Measurements from ENCODE around the gene GRM5. TPM values are rescaled to one million over a fixed set of nuclear protein-coding genes. Genes with fewer than 3 reads are reported as not detected.

The GRM5 gene
- total RNA-seq, 1 donor from 2014 or later, result not detected

- TF ChIP-seq EZH2 (IDR thresholded peaks at IDR 0.05), result no peak
- no peak for TF ChIP-seq CTCF (IDR thresholded peaks at IDR 0.05)
- no peak for TF ChIP-seq EZH2phosphoT487 (IDR thresholded peaks at IDR 0.05)
Measured at GRCh38 chr11:88511006-88511405, 554.8 kb downstream of the GRM5 start.

GRCh38 chr11:88508759-88509581 lies 556.8 kb downstream of the GRM5 start:
- Histone ChIP-seq H3K4me2 (peak overlapping the region; percentile 67), H4K20me1 (ENCODE audit: low read depth) (no peaks in the 10 kb centered on the region), H3K79me2 (ENCODE audit: low read depth) (no peaks in the 10 kb centered on the region), H3K27ac (no peak overlapping the region), H3K27me3 (peaks cover 43% of the 10 kb centered on the region), H2AFZ (replicated peaks) (peak overlapping the region; percentile 94), H3K9ac (no peak overlapping the region), H3F3A (ENCODE audit: low read depth) (no peaks in the 10 kb centered on the region), H3K9me3 (ENCODE audit: low read depth) (no peaks in the 10 kb centered on the region), H3K4me1 (no peaks in the 10 kb centered on the region), H3K4me3 (peak overlapping the region; percentile 38), H3K36me3 (no peaks in the 10 kb centered on the region)
- Mint-ChIP-seq H3K27me3 (ENCODE audit: insufficient read depth, low read depth) (peaks cover 15% of the 10 kb centered on the region), H3K27ac (no peak overlapping the region), H3K36me3 (peaks cover 3% of the 10 kb centered on the region), H3K4me1 (peaks cover 5% of the 10 kb centered on the region), H3K9me3 (peaks cover 11% of the 10 kb centered on the region), H3K4me3 (peak overlapping the region; percentile 81)
- TF ChIP-seq EZH2 (IDR thresholded peaks at IDR 0.05) (peak; percentile 70), EZH2phosphoT487 (IDR thresholded peaks at IDR 0.05) (no peak)
- DNase-seq (ENCODE audit: low spot score), result peak; percentile 57

More at GRCh38 chr11:88511006-88511405, 554.8 kb downstream of the GRM5 start:
- no peaks in the 10 kb centered on the region for H4K20me1 ChIP-seq (ENCODE audit: low read depth)
- H3K4me3 ChIP-seq, result no peak overlapping the region
- H3K4me1 Mint-ChIP-seq, result peaks cover 10% of the 10 kb centered on the region
- H3K36me3 Mint-ChIP-seq, result peaks cover 3% of the 10 kb centered on the region
- no peak overlapping the region for H3K4me2 ChIP-seq
- no peaks in the 10 kb centered on the region for H3K36me3 ChIP-seq
- peaks cover 15% of the 10 kb centered on the region for H3K27me3 Mint-ChIP-seq (ENCODE audit: insufficient read depth, low read depth)
- no peaks in the 10 kb centered on the region for H3K9me3 ChIP-seq (ENCODE audit: low read depth)
- H2AFZ ChIP-seq (replicated peaks), result no peak overlapping the region
- H3F3A ChIP-seq (ENCODE audit: low read depth), result no peaks in the 10 kb centered on the region
- H3K4me3 Mint-ChIP-seq, result no peak overlapping the region
- peaks cover 11% of the 10 kb centered on the region for H3K9me3 Mint-ChIP-seq
- no peak overlapping the region for H3K9ac ChIP-seq
- no peak overlapping the region for H3K27ac ChIP-seq
- DNase-seq (ENCODE audit: low spot score), result peak; percentile 13
- H3K4me1 ChIP-seq, result no peaks in the 10 kb centered on the region
- peaks cover 43% of the 10 kb centered on the region for H3K27me3 ChIP-seq
- no peak overlapping the region for H3K27ac Mint-ChIP-seq
- H3K79me2 ChIP-seq (ENCODE audit: low read depth), result no peaks in the 10 kb centered on the region

- Histone ChIP-seq H3K4me3 (peak overlapping the region; percentile 38), H3K9me3 (ENCODE audit: low read depth) (no peaks in the 10 kb centered on the region), H2AFZ (replicated peaks) (peak overlapping the region; percentile 94), H3K4me1 (no peaks in the 10 kb centered on the region), H3K9ac (no peak overlapping the region), H3K79me2 (ENCODE audit: low read depth) (no peaks in the 10 kb centered on the region), H4K20me1 (ENCODE audit: low read depth) (no peaks in the 10 kb centered on the region), H3K27me3 (peaks cover 43% of the 10 kb centered on the region), H3K36me3 (no peaks in the 10 kb centered on the region), H3F3A (ENCODE audit: low read depth) (no peaks in the 10 kb centered on the region), H3K4me2 (peak overlapping the region; percentile 67), H3K27ac (no peak overlapping the region)
- peak overlapping the region; percentile 80 for H3K4me3 Mint-ChIP-seq
- TF ChIP-seq EZH2phosphoT487 (IDR thresholded peaks at IDR 0.05) (peak; percentile 60), EZH2 (IDR thresholded peaks at IDR 0.05) (no peak)
- H3K27me3 Mint-ChIP-seq (ENCODE audit: insufficient read depth, low read depth), result peaks cover 15% of the 10 kb centered on the region
- H3K9me3 Mint-ChIP-seq, result peaks cover 11% of the 10 kb centered on the region
- peak; percentile 16 for DNase-seq (ENCODE audit: low spot score)
- H3K36me3 Mint-ChIP-seq, result peaks cover 3% of the 10 kb centered on the region
- H3K4me1 Mint-ChIP-seq, result peaks cover 5% of the 10 kb centered on the region
- H3K27ac Mint-ChIP-seq, result no peak overlapping the region
Measured at GRCh38 chr11:88508418-88508758, 557.4 kb downstream of the GRM5 start.

- no peak overlapping the region for H3K9ac ChIP-seq
- H3K4me1 Mint-ChIP-seq, result peaks cover 5% of the 10 kb centered on the region
- no peaks in the 10 kb centered on the region for H3F3A ChIP-seq (ENCODE audit: low read depth)
- no peak overlapping the region for H3K27ac ChIP-seq
- peak overlapping the region; percentile 38 for H3K4me3 ChIP-seq
- TF ChIP-seq EZH2 (IDR thresholded peaks at IDR 0.05), result no peak
- TF ChIP-seq CTCF (IDR thresholded peaks at IDR 0.05), result no peak
- TF ChIP-seq EZH2phosphoT487 (IDR thresholded peaks at IDR 0.05), result no peak
- peaks cover 11% of the 10 kb centered on the region for H3K9me3 Mint-ChIP-seq
- peak overlapping the region; percentile 80 for H3K4me3 Mint-ChIP-seq
- no peaks in the 10 kb centered on the region for H3K9me3 ChIP-seq (ENCODE audit: low read depth)
- no peaks in the 10 kb centered on the region for H3K4me1 ChIP-seq
- no peaks in the 10 kb centered on the region for H4K20me1 ChIP-seq (ENCODE audit: low read depth)
- peak overlapping the region; percentile 67 for H3K4me2 ChIP-seq
- peaks cover 43% of the 10 kb centered on the region for H3K27me3 ChIP-seq
- H3K36me3 Mint-ChIP-seq, result peaks cover 3% of the 10 kb centered on the region
- H3K79me2 ChIP-seq (ENCODE audit: low read depth), result no peaks in the 10 kb centered on the region
- no peak overlapping the region for H3K27ac Mint-ChIP-seq
- H2AFZ ChIP-seq (replicated peaks), result peak overlapping the region; percentile 94
- no peaks in the 10 kb centered on the region for H3K36me3 ChIP-seq
- peaks cover 15% of the 10 kb centered on the region for H3K27me3 Mint-ChIP-seq (ENCODE audit: insufficient read depth, low read depth)
- no peak for DNase-seq (ENCODE audit: low spot score)
Measured at GRCh38 chr11:88507771-88508417, 557.9 kb downstream of the GRM5 start.

Data from neural progenitor cell (in vitro differentiated cells).